ENCODE results near the gene ODC1. TPM values are rescaled to one million over a fixed set of nuclear protein-coding genes. Genes with fewer than 3 reads are reported as not detected.
A peak's percentile ranks its signal among the peaks of the same experiment; 100 is the strongest.

Gene ODC1
- total RNA-seq, 1 donor, result 109 TPM

DNA sequence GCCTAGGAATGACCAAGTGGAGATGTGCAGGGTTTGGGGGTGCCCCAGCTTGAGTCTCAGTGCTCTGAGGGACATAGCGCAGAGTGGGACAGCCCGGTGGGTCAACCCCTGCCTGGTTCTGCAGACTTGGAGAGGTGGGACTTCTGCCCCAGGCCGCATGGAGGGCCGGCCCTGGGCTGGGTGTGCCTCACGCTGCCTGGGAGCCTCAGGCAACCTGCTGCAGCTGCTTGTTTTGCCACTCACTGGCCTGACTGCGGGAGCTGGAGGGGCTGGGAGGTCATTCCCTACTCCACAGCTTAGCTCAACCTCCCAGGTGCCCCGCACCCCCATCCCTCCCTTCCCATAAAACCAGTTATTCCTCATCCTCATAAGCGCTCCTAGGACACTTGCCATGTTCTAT is 33.1 kb downstream of the ODC1 start:
- Histone ChIP-seq H3K27ac (ENCODE audit: low read depth, low read length) (no peak overlapping the region), H4K20me1 (ENCODE audit: insufficient read depth, low read length) (peaks cover 39% of the 10 kb centered on the region), H3K4me2 (ENCODE audit: insufficient read depth, low read length) (no peak overlapping the region), H3K27me3 (ENCODE audit: insufficient read depth, low read length) (no peaks in the 10 kb centered on the region), H3K79me2 (ENCODE audit: insufficient read depth, low read length) (peaks cover 50% of the 10 kb centered on the region), H3K36me3 (ENCODE audit: insufficient read depth, low read length) (peaks cover 8% of the 10 kb centered on the region), H2AFZ (ENCODE audit: low read length) (no peak overlapping the region), H3K9me3 (ENCODE audit: low read depth, low read length) (no peaks in the 10 kb centered on the region), H3K4me1 (ENCODE audit: insufficient read depth, low read length) (peaks cover 11% of the 10 kb centered on the region), H3K4me3 (ENCODE audit: insufficient read depth, low read length) (no peak overlapping the region)
- DNase-seq (ENCODE audit: insufficient read length, low spot score, missing footprints), result no peak
- TF ChIP-seq, protein P1, sequence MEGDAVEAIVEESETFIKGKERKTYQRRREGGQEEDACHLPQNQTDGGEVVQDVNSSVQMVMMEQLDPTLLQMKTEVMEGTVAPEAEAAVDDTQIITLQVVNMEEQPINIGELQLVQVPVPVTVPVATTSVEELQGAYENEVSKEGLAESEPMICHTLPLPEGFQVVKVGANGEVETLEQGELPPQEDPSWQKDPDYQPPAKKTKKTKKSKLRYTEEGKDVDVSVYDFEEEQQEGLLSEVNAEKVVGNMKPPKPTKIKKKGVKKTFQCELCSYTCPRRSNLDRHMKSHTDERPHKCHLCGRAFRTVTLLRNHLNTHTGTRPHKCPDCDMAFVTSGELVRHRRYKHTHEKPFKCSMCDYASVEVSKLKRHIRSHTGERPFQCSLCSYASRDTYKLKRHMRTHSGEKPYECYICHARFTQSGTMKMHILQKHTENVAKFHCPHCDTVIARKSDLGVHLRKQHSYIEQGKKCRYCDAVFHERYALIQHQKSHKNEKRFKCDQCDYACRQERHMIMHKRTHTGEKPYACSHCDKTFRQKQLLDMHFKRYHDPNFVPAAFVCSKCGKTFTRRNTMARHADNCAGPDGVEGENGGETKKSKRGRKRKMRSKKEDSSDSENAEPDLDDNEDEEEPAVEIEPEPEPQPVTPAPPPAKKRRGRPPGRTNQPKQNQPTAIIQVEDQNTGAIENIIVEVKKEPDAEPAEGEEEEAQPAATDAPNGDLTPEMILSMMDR (IDR thresholded peaks at IDR 0.05; ENCODE audit: extremely low read depth, low read depth, low read length), result no peak

DNA sequence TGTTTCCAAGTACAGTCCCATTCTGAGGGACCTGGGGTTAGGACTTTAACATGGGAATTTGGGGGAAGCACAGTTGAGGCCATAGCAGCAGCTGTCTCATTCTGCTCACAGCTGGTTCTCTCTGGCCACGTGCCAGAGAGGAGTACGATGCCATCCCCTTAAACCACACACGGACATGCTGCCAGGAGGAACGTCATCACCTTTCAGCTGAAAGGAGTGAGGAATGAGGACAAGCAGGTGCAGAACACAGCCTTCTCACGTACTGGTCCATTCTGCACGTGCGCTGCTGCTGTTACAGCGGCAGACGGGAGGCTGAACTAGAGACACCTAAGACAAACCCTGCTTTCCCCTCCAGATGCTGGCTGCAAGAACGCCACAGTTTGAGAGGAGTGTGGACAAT is 33.5 kb downstream of the ODC1 start:
- peaks cover 11% of the 10 kb centered on the region for H3K4me1 ChIP-seq (ENCODE audit: insufficient read depth, low read length)
- H2AFZ ChIP-seq (ENCODE audit: low read length), result no peak overlapping the region
- no peaks in the 10 kb centered on the region for H3K27me3 ChIP-seq (ENCODE audit: insufficient read depth, low read length)
- no peak for DNase-seq (ENCODE audit: insufficient read length, low spot score, missing footprints)
- H3K36me3 ChIP-seq (ENCODE audit: insufficient read depth, low read length), result peaks cover 8% of the 10 kb centered on the region
- peaks cover 42% of the 10 kb centered on the region for H4K20me1 ChIP-seq (ENCODE audit: insufficient read depth, low read length)
- H3K4me2 ChIP-seq (ENCODE audit: insufficient read depth, low read length), result no peak overlapping the region
- H3K4me3 ChIP-seq (ENCODE audit: insufficient read depth, low read length), result no peak overlapping the region
- no peaks in the 10 kb centered on the region for H3K9me3 ChIP-seq (ENCODE audit: low read depth, low read length)
- no peak overlapping the region for H3K27ac ChIP-seq (ENCODE audit: low read depth, low read length)
- TF ChIP-seq, protein P1 (IDR thresholded peaks at IDR 0.05; ENCODE audit: extremely low read depth, low read depth, low read length), result no peak
- peaks cover 52% of the 10 kb centered on the region for H3K79me2 ChIP-seq (ENCODE audit: insufficient read depth, low read length)

- Histone ChIP-seq H3K27me3 (ENCODE audit: insufficient read depth, low read length) (no peaks in the 10 kb centered on the region), H3K79me2 (ENCODE audit: insufficient read depth, low read length) (peaks cover 54% of the 10 kb centered on the region), H3K27ac (ENCODE audit: low read depth, low read length) (no peak overlapping the region), H3K4me1 (ENCODE audit: insufficient read depth, low read length) (peaks cover 11% of the 10 kb centered on the region), H3K9me3 (ENCODE audit: low read depth, low read length) (no peaks in the 10 kb centered on the region), H3K4me3 (ENCODE audit: insufficient read depth, low read length) (no peak overlapping the region), H4K20me1 (ENCODE audit: insufficient read depth, low read length) (peaks cover 42% of the 10 kb centered on the region), H3K4me2 (ENCODE audit: insufficient read depth, low read length) (no peak overlapping the region), H3K36me3 (ENCODE audit: insufficient read depth, low read length) (peaks cover 8% of the 10 kb centered on the region), H2AFZ (ENCODE audit: low read length) (no peak overlapping the region)
- peak; percentile 93 for DNase-seq (ENCODE audit: insufficient read length, low spot score, missing footprints)
- TF ChIP-seq, protein P1 (IDR thresholded peaks at IDR 0.05; ENCODE audit: extremely low read depth, low read depth, low read length), result no peak
Observed at GRCh38 chr2:10413991-10414451, 34.1 kb downstream of the ODC1 start.

DNA sequence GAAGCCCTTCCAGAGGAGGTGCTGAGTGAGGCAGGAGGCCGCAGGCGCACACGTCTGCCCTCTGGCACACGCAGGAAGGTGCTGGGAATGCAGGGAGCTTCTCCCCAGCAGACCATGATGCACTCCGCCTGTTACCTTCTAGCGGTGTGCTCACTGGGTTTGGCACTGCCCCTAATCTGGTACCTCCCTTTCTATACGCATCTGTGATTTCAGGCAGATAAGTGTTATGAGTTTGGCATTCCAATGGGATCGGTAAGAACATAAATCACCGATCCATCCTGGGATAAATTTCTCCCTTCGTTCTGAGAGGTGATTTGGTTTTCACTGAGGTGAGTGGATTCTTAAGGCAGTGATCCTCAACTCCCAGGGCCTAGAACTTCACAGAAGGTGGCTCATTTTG is 34.6 kb downstream of the ODC1 start:
- Histone ChIP-seq H2AFZ (ENCODE audit: low read length) (no peak overlapping the region), H3K9me3 (ENCODE audit: low read depth, low read length) (no peaks in the 10 kb centered on the region), H3K4me1 (ENCODE audit: insufficient read depth, low read length) (peaks cover 14% of the 10 kb centered on the region), H3K4me3 (ENCODE audit: insufficient read depth, low read length) (no peak overlapping the region), H4K20me1 (ENCODE audit: insufficient read depth, low read length) (peaks cover 42% of the 10 kb centered on the region), H3K79me2 (ENCODE audit: insufficient read depth, low read length) (peaks cover 54% of the 10 kb centered on the region), H3K4me2 (ENCODE audit: insufficient read depth, low read length) (no peak overlapping the region), H3K27ac (ENCODE audit: low read depth, low read length) (no peak overlapping the region), H3K27me3 (ENCODE audit: insufficient read depth, low read length) (no peaks in the 10 kb centered on the region), H3K36me3 (ENCODE audit: insufficient read depth, low read length) (peaks cover 8% of the 10 kb centered on the region)
- no peak for DNase-seq (ENCODE audit: insufficient read length, low spot score, missing footprints)
- TF ChIP-seq, protein P1 (IDR thresholded peaks at IDR 0.05; ENCODE audit: extremely low read depth, low read depth, low read length), result no peak

Measured in osteoblast (primary cell).